ENCODE data around the gene MFRP.

The MFRP gene

DNA sequence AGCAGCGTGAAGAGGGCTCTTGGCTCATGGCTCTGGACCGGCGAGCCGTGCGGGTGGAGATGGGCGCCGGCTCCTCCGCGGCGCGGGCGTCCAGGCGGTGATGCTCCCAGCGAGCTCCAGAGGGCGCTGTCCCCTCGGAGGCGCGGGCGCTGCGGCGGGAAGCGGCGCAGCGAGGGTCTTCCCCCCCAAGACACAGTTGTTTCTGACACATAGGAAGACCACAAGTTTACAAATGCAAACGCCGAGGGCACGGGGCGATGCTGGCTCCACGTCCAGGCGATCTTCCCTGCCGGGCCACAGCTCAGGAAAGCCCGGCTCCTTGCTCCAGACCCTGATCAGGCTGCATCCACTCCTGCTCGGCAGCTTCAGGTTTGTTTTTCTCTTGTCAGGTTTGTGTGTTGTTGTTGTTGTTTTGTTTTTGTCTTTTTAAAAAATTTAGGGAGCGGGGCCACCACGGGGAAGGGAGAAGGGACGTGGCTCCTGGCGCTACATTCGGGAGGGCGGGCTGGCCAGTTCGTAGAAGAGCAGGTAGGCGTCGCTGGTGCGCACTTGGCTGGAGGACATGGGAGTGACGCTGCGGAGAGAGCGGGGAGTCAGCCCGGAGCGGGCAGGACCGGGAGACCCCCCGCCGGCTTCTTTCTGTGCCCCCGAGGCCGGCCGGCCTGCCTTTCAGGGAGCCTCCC lies 10.0 kb upstream of the MFRP start:
- DNase-seq, result peak; percentile 89

DNA sequence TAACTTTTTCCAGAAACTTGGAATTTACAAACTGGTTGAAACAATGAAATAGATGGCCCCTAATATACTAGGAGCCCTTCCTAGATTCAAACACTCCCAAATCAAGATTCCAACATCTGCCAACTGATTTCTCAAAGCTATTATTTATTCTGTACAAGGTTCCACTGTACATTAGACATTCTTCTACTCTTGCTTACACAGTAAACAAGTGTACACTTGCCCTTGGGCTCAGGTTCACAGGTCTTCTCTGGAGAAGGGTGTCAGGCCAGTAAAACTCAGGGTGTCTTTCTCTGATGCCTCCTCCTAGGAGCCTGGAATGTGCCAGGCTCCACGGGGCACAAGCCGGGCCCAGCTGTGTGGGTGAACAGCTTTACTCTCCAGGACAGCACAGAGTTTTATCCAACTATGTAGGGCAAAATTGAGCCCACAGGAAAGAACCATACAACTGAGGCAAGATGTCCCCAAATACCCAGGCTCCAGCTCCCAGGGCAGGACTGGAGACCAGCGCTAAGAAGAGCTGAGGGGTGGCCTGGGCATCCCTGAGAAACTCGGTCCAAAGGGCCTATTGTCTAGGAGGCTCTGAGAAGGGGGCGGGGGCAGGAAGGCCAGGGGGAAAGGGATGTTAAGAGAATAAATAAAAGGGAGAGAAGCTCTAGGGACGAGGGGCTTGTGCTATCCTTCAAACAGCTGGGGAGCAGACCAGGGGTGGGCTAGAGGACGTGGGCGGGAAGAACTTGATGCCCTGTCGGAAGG lies 8.8 kb upstream of the MFRP start:
- DNase-seq, result no peak

DNA sequence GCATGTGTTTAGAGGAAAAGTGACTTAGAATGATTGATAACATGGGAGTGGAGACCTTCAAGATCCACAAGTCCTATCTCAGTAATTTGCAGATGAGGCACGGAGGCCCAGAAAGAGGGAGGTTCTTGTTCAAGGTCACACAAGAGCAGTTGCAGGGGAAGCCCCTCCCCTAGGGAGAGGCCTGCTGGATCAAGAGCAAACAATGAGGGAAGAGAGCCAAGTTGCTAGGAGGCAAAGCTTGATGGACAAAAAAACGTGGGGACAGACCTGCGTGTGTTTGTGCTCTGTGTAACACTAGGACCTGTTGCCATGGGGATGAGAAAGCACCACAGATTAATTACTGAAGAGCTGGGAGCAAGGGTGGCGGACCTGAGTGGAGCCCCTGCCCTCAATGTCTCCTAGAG lies 6.4 kb upstream of the MFRP start:
- DNase-seq, result no peak

DNA sequence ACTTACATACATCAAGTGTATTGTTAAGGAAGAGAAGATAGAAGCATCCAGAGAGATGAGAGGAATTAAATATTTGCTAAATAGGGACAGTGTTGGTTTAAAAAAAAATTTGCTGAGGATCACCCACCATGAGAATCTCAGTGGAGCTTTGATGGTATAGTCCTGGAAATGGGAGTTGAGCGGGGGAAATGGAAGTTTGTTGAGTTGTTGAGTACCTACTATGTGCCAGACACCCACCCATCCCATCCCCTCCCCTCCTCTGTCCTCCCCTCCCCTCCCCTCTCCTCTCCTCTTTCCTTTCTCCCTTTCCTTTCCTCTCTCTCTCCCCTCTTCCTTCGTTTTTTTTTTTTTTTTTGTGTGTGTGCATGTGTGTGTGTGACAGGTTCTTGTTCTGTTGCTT lies 4.7 kb upstream of the MFRP start:
- no peak for DNase-seq

DNA sequence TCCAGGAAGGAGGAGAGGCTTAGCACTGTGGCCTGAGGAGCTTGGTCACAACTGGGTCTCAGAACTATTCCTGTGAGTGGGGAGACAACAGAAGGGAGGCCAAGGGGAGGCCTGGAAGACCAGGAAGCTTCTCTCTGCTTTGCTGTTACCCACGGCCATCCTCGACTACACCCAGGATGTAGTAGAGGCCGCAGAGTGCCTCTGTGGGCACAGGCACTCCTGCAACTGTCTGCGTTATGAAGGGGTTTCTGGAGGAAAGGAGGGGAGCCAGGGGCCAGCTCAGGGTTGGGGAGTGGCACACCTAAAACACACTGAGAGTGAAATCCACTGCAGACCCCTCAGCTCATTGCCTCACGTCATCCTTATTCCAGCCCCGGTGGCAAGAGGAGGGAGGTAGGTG lies 3.8 kb upstream of the MFRP start:
- no peak for DNase-seq

DNA sequence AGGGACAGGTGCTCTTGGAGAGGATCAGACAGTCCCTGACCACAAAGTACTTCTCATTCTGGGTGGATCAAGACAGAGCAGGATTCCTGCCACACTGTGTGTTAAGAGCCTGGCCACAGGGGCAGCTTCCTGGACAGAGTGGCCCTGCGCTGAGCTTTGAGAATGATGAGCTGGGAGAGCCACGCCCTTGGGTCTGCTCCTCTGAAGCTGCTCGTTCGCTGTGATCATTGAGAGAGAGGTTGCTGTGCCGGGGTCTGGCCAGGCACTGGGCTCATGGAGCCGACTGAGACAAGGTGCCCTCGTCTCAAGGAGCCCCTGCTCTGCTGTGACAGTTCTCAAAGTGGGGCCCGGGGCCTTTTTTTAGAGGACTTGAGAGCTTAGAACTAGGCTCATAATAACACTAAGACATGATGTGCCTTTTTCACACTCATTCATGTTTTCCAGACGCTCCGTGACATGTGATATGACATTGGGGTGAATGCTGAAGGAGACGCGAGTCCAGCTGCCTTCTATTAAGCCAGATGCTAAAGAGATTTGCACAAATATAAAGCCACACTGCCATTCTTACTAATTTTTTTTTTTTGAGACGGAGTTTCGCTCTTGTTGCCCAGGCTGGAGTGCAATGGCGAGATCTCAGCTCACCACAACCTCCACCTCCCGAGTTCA lies 1.6 kb upstream of the MFRP start:
- no peak for DNase-seq

DNA sequence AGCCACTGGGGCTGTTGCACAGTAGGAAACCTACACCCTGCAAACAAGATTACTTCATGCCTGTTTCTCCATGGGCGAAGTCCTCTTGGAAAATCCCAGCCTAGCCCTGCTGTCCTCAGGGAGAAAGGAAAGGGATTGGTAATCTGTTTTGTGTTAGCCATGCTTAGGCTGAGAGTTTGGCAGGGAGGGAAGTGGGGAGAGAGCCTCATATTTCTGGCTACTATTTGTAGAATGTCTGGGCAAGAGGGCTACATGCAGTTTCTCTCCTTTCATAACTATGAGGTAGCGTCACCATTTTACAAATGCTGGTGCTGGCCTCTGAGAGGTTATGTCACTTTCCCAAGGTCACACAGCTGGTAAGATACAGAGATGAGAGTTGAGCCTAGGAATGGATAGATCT lies 737 bp upstream of the MFRP start:
- DNase-seq, result no peak

DNA sequence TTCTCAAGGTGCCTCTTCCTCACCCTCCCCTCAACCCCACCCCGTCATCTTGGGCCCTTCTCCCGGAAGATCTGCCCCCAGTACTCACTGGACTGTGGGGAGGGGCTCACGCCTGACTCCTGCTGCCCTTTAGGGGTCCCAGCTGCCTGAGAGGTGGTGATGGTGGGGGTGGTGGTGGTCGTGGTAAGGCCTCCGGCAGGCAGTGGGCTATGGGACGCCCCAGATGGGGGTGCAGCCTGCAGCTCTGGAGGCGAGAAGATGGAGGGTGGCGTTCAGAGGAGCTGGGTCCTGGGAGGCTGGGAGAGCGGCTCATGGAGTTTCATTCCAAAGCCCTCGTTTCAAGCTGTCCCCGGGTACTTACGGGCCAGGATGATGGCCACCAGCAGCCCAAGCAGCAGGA lies 820 bp downstream of the MFRP start:
- no peak for DNase-seq

DNA sequence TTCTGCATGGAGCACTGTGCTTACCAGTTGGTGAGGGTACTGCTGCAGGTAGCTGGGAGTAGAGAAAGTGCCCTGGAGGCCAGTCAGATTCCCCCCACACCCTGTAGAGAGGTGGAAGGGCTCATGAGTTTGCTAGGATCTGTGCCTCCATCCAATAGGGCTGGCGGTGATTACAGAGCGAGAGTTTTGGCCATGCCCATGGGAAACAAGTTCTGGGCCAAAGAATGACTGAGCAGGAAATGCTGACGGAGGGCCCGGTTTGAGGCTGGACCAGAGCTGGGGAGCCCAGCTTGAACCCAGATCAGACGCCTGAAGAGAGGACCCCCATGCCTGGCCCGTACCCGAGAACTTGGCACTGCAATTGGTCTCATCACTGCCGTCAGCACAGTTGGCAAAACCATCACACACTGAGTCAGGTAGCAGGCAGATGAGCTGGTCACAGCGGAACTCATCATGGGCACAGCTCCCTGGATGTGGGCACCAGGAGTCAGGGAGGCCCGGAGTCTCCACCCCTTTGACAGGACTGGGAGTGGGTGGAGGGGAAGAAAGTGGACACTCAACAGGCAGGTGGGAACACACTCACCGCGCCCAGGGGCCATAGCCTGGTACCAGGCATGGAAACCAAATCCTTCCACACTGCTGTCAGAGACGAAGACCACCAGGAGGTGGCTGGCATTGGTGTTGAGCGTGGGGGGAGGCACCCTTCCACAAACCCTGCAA lies 2.1 kb downstream of the MFRP start:
- no peak for DNase-seq

DNA sequence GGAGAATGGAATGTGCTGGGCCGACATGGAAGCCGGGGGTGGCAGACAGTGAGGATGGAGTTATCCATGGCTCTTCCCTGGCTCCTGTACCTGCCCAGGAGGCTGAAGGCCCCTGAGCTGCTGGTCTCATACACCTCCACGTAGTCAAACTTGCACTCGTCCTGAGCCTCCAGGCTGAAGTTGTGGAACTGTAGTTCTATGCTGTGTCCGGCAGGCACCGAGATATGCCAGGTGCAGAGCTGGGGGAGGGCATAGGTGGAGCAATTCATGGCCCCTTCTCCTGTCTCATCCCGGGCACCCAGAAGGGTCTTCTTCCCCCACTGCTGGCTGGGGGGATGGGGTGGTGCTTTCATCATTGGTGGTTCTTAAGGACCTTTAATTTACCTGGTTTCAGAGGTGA lies 2.8 kb downstream of the MFRP start:
- no peak for DNase-seq

DNA sequence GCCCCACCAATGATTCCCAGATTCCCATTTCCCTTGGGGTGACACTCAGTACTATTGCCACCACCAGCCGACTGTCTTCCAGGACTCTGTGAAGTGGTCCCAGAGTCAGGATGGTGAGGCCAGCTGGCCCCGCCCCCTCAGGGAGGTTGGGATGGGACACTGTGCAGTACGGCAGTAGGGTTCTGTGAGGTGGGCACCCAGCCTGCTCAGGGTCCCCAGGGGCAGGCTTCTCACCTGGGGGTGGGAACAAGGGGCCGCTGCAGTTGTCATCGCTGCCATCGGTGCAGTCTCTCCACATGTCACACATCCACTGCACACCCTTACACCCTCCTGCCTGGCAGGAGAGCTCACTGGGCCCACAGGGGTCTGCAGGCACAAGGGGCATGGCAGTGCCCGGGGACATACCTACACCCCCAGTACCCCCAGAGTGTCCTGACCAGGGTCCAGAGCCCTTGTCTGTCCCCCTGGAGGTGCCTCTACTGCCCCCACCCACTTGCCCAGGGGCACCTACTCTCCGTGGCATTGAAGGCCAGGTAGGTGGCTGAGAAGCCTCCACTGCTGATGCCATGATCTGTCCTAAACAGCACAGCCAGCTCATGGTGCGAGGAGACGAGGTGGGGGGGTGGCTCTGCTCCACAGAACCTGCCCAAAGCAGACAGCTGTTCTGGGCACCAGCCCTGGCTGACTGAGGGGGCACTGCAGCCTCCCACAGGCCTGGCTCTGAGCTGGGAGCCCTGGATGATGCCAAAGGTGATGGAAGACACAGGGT lies 4.0 kb downstream of the MFRP start:
- DNase-seq, result no peak

DNA sequence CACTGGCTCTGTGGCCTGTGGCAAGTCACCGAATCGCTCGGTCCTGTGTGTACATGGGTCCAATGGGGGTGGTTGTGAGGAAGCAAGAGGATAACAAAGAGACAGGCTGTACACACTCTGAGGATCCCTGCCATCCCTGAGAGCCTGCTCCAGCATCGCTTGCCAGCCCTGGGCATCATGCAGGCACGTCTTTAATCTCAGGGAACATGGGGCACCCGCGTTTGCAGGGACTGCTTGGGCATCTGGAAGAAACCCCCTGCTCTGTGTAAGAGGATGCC lies 4.5 kb downstream of the MFRP start:
- DNase-seq, result no peak

DNA sequence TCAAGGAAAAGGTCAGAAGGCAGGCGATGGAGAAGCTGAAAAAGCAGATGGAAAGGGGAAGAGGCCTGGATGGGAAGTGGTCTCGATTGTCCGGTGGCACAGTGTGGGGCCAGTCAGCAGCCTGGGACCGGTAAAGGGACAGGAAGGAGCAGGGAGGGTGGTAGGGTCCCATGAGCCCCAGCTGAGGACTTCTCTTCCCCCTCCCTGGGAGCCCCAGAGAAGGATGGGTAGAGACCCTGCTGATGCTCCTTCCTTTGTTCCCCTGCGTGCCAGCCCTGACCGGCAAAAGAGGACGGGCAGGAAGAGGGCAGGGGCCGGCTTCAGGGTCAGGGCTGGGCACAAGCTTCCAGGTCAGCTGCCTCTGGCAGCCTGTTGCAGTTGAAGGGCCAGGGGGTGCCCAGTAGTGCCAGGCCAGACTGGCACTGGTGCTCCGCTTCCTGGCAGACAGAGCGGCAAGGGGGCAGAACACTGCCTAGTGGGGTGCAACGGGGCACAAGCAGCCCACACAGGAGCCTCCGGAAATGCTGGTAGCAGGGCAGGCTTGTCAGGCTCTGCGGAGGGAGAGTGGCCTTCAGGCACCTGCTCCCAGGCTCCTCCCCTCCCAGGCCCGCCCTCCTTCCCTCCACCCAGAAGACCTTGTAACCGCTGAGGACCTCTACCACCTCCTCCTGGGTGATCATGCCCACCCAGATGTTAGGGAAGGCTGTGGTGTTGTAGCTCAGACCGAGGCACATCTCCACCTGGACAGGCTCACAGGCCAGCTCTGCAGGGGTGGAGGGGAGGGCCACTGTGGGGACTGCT lies 5.1 kb downstream of the MFRP start:
- DNase-seq, result no peak

DNA sequence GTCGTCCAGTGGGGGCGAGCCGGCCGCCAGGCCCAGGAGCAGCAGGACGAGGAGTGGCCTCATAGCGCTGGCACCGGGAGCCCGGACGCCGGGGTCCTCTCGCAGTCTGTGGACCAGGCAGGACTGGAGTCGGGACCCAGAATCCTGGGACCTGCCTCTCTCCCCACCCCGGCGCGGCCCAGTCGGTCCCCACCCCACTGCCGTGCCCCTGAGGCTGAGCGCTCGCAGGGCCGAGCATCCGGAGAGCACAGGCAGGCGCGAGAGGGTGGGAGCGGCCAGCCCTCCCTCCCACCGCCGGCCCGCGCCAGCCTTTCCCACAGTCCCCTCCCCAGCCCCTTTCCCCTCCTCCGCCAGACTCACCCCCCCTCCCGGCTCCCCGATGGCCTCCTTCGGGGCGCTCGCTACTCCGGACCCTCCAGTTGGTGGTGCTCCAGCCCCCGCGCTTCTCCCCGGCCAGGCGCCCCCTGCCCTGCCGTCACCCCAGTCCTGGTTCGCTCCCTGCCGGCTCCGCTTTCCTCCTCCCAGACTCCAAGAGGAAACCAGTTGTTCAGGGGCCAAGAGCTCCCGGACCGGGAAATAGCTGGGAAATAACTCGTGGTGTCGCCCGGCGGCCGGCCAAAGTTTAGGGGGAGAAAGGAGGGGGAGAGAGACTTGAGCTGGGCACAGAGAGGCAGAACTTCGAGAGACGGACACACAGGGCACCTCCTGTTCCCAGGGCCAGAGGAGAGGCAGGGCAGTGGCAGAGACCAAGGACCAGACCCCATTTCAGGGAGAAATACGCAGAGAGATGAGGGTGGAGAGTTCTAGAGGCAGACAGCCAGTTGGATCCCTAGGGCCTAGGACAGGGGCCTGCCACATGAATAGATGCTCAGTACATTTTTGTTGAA lies 5.9 kb downstream of the MFRP start, which contains the start of gene C1QTNF5:
C1QTNF5 (minus strand) TSS at position 549 of the 887 bp plus-strand sequence; CDS start at position 63, 486 bp downstream.
- peak; percentile 56 for DNase-seq

DNA sequence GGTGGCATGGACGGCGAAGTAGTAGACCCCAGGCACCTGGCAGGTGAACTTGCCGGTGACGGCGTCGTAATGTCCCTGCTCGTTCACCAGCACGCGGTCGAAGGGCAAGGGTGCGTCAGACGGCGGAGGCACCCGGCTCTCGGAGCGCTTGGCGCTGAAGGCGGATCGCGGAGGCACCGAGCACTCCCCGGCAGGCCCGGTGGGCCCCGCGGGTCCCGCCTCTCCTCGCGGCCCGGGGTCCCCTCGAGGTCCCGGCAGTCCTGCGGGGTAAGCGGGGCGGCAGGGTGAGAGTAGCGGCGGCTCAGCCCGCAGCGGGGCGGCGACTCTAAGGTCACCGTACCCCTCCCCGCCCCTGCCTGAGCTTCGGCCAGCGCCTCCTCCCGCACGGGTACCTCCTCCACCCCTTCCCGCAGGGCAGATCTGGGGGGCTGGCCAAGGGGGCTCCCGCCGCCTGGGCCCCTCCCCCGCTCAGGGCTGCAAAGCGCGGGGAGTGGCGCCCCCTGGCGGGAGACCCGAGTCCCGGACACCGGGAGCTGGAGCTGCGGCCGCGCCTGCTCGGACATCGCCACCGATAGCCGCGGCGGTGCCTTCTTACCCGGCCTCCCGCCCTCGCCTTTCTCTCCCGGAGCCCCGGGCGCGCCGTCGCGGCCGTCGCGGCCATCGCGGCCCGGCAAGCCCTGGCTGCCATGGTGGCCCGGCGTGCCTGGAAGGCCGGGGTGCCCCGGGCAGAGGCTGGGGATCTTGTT lies 6.7 kb downstream of the MFRP start:
- peak; percentile 85 for DNase-seq

DNA sequence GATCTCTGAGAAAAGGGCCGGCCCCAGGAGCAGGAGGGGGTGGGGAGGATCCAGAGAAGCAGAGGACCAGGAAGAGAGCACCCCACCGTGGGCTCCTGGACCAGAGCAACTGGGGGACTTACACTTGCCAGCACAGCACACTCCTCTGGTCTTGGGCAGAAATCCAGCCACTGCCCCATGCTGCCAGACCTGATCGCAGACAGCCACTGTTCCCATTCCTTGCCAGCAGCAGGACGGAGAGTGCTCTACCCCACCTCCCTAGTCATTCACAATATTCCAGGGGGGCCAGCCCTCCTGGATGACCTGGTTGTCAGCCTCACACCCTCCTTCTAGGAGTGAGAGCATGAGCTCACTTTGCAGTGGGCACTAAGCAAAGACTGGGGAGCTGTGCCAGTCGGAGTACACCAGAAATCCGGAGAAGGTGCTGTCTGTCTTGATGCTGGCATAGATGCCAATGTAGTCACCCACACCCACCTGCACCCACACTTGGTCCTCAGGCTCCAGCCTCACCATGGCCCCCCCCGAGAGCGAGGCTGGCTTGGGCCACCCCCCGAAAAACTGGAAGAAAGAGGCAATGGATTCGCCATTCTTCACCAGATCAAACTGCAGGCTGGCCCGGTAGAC lies 7.4 kb downstream of the MFRP start:
- peak; percentile 56 for DNase-seq

DNA sequence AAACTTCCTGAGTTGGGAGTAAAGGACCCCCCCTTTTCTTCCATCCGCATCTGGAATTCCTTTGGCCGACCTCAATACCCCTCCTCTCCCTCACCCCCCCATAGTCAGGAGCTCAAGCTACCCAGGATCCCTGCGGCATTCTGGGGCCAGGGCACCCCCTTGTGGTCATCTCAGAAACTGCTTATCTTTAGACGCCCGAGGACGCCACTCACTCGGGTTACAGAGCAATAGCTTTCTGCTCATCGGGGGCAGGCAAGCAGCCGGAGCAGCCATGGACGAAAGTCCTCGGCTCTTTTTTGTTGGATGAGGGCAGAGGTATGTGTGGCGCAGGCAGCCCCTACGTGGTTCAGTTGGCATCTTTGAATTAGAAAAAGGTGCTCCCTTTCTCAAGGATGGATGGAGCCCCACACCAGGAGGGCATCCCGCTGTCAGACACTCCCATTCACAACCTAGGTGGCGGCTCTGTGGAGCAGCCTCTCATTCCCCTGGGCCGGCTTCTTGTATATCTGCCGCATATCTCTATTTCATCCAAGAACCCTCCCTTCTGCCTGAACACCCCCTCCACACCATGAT lies 8.1 kb downstream of the MFRP start:
- peak; percentile 85 for DNase-seq

DNA sequence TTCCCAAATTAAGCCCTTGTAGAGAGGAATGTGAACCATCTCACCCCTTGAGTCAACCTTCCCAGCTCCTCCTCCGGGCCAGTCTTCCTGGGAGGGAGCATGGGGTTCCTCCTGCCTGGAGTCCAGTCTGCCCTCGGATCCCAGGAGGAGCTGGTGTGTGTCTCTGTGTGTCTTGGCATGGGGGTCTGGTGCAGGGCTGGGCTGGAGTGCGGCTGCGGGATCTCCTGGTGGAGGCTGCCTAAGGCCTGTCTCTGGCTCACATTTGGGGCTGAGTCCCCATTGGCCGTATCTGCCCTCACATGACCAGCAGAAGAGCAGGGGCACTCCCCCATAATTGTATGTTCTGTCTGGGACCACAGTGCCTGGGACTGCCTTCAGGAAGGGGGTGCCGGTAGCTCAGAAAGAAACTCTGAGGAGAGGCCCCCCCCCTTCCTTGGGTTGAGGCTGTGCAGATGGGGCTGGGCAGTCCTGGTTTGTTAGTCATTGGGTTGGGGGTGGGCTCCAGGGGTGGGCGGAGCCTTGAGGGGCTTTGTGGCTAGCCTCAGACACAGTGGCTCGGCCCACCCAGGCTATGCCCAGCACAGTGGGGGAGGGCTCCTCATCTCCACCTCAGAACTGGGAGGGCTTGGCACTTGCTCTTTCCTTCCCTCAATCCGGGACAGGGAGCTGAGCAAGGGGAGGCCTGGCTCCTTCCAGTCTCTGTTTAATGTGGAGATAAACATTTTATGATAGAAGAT lies 8.8 kb downstream of the MFRP start:
- DNase-seq, result no peak
